Hepatocyte (in vitro differentiated cells): ENCODE results near the gene SUGP2.

Source experiments
- EZH2 ChIP-seq: fragments of 200-600 bp; sonication (generic); IDR thresholded peaks from 2 replicates; pipeline ENCODE4 v1.6.1; 2016; ENCODE audit warnings: antibody characterized with exemption, mild to moderate bottlenecking, borderline replicate concordance
- EZH2phosphoT487 ChIP-seq: fragments of 200-600 bp; sonication (generic); IDR thresholded peaks from one replicate; pipeline ENCODE4 v1.6.1; 2018; ENCODE audit warnings: antibody characterized with exemption, mild to moderate bottlenecking, low read depth, moderate library complexity; ENCODE audit not compliant: unreplicated experiment, severe bottlenecking
- TF ChIP-seq, protein P1 (sequence below): fragments of 200-600 bp; sonication (generic); IDR thresholded peaks from 2 replicates; pipeline ENCODE4 v1.5.1; 2016; ENCODE audit warnings: antibody characterized with exemption, mild to moderate bottlenecking; ENCODE audit not compliant: poor library complexity

DNA sequence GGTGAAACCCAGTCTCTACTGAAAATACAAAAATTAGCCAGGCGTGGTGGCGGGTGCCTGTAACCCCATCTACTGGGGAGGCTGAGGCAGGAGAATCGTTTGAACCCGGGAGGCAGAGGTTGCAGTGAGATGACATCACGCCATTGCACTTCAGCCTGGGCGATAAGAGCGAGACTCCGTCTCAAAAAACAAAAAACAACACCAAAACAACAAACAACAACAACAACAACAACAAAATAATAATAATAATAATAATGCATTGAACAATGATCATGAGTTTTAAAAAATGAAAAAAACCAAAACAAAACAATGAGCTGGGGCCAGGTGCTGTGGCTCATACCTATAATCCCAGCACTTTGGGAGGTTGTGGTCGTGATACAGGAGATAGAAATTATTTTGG, 69.2 kb downstream of the SUGP2 start:
- TF ChIP-seq, protein P1, sequence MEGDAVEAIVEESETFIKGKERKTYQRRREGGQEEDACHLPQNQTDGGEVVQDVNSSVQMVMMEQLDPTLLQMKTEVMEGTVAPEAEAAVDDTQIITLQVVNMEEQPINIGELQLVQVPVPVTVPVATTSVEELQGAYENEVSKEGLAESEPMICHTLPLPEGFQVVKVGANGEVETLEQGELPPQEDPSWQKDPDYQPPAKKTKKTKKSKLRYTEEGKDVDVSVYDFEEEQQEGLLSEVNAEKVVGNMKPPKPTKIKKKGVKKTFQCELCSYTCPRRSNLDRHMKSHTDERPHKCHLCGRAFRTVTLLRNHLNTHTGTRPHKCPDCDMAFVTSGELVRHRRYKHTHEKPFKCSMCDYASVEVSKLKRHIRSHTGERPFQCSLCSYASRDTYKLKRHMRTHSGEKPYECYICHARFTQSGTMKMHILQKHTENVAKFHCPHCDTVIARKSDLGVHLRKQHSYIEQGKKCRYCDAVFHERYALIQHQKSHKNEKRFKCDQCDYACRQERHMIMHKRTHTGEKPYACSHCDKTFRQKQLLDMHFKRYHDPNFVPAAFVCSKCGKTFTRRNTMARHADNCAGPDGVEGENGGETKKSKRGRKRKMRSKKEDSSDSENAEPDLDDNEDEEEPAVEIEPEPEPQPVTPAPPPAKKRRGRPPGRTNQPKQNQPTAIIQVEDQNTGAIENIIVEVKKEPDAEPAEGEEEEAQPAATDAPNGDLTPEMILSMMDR: no peak
- TF ChIP-seq EZH2phosphoT487 (no peak), EZH2 (no peak)
